ENCODE data around the gene DNAJC16. TPM values are rescaled to one million over a fixed set of nuclear protein-coding genes. Genes with fewer than 3 reads are reported as not detected.

DNAJC16 gene
- total and polyA plus RNA-seq, 2 of the 13 experiments (the other 11 are each of a cell fraction or from before 2014, with no cell fraction given), result 11.4 to 15.4 TPM

DNA sequence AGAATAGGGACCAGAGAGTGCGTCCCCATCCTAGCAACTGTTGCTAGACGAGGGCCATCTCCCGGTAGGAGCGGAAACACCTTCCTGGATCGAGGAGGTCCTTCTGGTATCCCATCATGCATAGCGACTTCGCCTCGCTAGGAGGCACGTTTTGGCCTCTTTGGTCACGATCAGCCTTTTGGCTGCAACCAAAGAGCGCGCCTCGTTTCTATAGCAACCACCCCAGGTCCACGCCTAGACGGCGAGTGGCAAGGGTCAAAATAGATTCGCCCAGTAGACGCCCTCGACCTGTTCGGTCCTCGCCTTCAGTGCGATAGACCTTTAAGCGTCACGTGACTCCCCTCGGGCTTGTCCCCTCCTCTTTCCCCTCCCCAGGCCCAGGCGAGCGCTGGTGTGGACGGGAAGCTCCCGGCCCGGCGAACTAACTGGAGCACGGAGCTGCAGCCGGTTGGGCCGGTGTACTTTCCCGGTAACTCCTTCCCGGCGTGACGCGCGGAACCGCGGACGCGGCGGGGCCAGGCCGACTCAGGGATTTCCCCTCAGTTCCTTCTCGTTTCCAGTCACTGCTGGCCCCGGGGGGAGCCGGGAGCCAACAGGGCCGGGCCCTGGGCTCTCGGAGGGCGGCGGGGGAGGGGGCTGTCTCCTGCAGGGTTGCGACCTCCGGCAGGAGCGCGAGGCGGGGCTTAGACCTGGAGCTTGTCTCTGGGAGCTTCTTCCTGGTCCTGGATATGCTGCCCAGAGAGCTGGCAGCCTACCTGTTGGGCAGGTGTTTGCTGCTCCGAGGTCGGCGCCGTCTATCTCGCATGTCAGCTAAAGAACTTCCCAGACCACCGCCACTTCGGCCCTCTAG is at the start of gene DNAJC16 (continued):
- TF ChIP-seq, protein P1, sequence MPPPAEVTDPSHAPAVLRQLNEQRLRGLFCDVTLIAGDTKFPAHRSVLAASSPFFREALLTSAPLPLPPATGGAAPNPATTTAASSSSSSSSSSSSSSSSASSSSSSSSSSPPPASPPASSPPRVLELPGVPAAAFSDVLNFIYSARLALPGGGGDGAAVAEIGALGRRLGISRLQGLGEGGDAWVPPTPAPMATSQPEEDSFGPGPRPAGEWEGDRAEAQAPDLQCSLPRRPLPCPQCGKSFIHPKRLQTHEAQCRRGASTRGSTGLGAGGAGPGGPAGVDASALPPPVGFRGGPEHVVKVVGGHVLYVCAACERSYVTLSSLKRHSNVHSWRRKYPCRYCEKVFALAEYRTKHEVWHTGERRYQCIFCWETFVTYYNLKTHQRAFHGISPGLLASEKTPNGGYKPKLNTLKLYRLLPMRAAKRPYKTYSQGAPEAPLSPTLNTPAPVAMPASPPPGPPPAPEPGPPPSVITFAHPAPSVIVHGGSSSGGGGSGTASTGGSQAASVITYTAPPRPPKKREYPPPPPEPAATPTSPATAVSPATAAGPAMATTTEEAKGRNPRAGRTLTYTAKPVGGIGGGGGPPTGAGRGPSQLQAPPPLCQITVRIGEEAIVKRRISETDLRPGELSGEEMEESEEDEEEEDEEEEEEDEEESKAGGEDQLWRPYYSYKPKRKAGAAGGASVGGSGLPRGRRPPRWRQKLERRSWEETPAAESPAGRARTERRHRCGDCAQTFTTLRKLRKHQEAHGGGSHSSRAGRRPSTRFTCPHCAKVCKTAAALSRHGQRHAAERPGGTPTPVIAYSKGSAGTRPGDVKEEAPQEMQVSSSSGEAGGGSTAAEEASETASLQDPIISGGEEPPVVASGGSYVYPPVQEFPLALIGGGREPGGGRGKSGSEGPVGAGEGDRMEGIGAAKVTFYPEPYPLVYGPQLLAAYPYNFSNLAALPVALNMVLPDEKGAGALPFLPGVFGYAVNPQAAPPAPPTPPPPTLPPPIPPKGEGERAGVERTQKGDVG (CRISPR knock-in tag; IDR thresholded peaks at IDR 0.05; ENCODE audit: borderline replicate concordance), result no peak
- TF ChIP-seq ZNF879 (CRISPR knock-in tag; IDR thresholded peaks at IDR 0.05), result 0 out of 2 replicates have a peak, but pooled peaks have one; percentile 56
- TF ChIP-seq NFKB2 (CRISPR knock-in tag; IDR thresholded peaks at IDR 0.05; ENCODE audit: borderline replicate concordance), result peak; percentile 78; the same call in 1 of the 2 replicates
- peak; percentile 70 for TF ChIP-seq ZNF883 (CRISPR knock-in tag; IDR thresholded peaks at IDR 0.05; ENCODE audit: not compliant biosample characterization)
- TF ChIP-seq, protein P2, sequence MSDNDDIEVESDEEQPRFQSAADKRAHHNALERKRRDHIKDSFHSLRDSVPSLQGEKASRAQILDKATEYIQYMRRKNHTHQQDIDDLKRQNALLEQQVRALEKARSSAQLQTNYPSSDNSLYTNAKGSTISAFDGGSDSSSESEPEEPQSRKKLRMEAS (IDR thresholded peaks at IDR 0.05), result peak; percentile 92
- no peak; the same call in 1 of the 2 replicates for TF ChIP-seq ZNF337 (CRISPR knock-in tag; IDR thresholded peaks at IDR 0.05; ENCODE audit: borderline replicate concordance, low read depth)
- TF ChIP-seq, protein P3, sequence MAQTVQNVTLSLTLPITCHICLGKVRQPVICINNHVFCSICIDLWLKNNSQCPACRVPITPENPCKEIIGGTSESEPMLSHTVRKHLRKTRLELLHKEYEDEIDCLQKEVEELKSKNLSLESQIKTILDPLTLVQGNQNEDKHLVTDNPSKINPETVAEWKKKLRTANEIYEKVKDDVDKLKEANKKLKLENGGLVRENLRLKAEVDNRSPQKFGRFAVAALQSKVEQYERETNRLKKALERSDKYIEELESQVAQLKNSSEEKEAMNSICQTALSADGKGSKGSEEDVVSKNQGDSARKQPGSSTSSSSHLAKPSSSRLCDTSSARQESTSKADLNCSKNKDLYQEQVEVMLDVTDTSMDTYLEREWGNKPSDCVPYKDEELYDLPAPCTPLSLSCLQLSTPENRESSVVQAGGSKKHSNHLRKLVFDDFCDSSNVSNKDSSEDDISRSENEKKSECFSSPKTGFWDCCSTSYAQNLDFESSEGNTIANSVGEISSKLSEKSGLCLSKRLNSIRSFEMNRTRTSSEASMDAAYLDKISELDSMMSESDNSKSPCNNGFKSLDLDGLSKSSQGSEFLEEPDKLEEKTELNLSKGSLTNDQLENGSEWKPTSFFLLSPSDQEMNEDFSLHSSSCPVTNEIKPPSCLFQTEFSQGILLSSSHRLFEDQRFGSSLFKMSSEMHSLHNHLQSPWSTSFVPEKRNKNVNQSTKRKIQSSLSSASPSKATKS (CRISPR knock-in tag; IDR thresholded peaks at IDR 0.05), result no peak
- TF ChIP-seq KDM4B (CRISPR knock-in tag; IDR thresholded peaks at IDR 0.05), result 0 out of 2 replicates have a peak, but pooled peaks have one; percentile 67
- TF ChIP-seq, protein P4, sequence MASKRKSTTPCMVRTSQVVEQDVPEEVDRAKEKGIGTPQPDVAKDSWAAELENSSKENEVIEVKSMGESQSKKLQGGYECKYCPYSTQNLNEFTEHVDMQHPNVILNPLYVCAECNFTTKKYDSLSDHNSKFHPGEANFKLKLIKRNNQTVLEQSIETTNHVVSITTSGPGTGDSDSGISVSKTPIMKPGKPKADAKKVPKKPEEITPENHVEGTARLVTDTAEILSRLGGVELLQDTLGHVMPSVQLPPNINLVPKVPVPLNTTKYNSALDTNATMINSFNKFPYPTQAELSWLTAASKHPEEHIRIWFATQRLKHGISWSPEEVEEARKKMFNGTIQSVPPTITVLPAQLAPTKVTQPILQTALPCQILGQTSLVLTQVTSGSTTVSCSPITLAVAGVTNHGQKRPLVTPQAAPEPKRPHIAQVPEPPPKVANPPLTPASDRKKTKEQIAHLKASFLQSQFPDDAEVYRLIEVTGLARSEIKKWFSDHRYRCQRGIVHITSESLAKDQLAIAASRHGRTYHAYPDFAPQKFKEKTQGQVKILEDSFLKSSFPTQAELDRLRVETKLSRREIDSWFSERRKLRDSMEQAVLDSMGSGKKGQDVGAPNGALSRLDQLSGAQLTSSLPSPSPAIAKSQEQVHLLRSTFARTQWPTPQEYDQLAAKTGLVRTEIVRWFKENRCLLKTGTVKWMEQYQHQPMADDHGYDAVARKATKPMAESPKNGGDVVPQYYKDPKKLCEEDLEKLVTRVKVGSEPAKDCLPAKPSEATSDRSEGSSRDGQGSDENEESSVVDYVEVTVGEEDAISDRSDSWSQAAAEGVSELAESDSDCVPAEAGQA (IDR thresholded peaks at IDR 0.05; ENCODE audit: low read depth), result 0 out of 2 replicates have a peak, but pooled peaks have one; percentile 65
- TF ChIP-seq, protein P4 (CRISPR knock-in tag; IDR thresholded peaks at IDR 0.05; ENCODE audit: borderline replicate concordance), result no peak
- TF ChIP-seq REL (CRISPR knock-in tag; conservative IDR thresholded peaks at IDR 0.05), result no peak
- TF ChIP-seq NFATC3 (CRISPR knock-in tag; IDR thresholded peaks at IDR 0.05), result peak; percentile 44; the same call in 1 of the 2 replicates
- no peak for TF ChIP-seq NCOA5 (CRISPR knock-in tag; IDR thresholded peaks at IDR 0.05)
- TF ChIP-seq, protein P5, sequence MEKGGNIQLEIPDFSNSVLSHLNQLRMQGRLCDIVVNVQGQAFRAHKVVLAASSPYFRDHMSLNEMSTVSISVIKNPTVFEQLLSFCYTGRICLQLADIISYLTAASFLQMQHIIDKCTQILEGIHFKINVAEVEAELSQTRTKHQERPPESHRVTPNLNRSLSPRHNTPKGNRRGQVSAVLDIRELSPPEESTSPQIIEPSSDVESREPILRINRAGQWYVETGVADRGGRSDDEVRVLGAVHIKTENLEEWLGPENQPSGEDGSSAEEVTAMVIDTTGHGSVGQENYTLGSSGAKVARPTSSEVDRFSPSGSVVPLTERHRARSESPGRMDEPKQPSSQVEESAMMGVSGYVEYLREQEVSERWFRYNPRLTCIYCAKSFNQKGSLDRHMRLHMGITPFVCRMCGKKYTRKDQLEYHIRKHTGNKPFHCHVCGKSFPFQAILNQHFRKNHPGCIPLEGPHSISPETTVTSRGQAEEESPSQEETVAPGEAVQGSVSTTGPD (CRISPR knock-in tag; IDR thresholded peaks at IDR 0.05), result no peak
- TF ChIP-seq ZNF564 (CRISPR knock-in tag; IDR thresholded peaks at IDR 0.05), result no peak

All from HepG2 (cell line).